ENCODE results near the gene EFNA5. TPM values are rescaled to one million over a fixed set of nuclear protein-coding genes. Genes with fewer than 3 reads are reported as not detected.

EFNA5 gene
- total and polyA plus RNA-seq, 2 of the 8 experiments (the other 6 are each of a cell fraction or from before 2014, with no cell fraction given): 9.6 to 21.8 TPM

DNA sequence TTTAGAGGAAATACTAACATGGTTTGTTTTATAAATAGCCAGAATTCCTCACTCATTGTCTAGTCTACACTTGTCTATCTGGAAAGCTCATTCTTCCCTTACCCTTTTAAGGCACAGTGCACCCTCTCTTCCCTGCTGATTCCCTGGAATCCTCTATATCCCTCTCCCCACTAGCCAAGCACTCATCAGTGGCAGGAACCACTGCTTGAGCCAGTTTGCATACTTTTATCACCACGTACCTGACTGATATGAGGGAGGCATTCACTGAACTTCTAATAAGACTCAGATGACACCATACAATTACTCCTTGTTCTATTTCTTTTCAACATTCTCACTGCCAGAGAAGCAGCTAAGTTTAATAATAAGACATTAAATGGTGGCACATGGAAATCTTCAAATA lies 134.9 kb downstream of the EFNA5 start:
- Histone ChIP-seq H3K4me1 (replicated peaks in 1 of 4; ENCODE audit: control insufficient read depth in 3 of 4, insufficient read depth in 4 of 4, low read length in 3 of 4) (peaks cover 0 to 7% (median 3%) of the 10 kb centered on the region in 4 experiments; a peak in 2 of 7 replicates), H4K20me1 (replicated peaks in 1 of 2; ENCODE audit: control insufficient read depth in 1 of 2, insufficient read depth in 2 of 2, low read length in 2 of 2) (no peaks in the 10 kb centered on the region), H2BK12ac (ENCODE audit: low read depth, low read length) (no peak overlapping the region; the same call in 1 of the 2 replicates), H3K79me1 (ENCODE audit: low read depth, low read length) (no peaks in the 10 kb centered on the region; the same call in 1 of the 2 replicates), H3K14ac (ENCODE audit: insufficient read length) (no peak overlapping the region), H3K18ac (ENCODE audit: extremely low read depth, low read length) (no peak overlapping the region), H3K4ac (replicated peaks; ENCODE audit: insufficient read length, low read depth, low read length) (peak overlapping the region; percentile 59), H3K27ac (ENCODE audit: low read depth, low read length) (no peak overlapping the region), H4K8ac (ENCODE audit: extremely low read depth, insufficient read depth, low read length) (no peak overlapping the region), H2BK5ac (ENCODE audit: low read depth, low read length) (no peak overlapping the region), H3K56ac (replicated peaks; ENCODE audit: insufficient read length, low read depth, low read length) (no peak overlapping the region), H2AK5ac (ENCODE audit: low read depth, low read length) (no peak overlapping the region), H4K5ac (ENCODE audit: insufficient read length, low read depth, low read length) (no peak overlapping the region), H3K23ac (ENCODE audit: insufficient read length) (no peak overlapping the region), H2AFZ (ENCODE audit: low read length) (no peak overlapping the region), H3K9me3 (ENCODE audit: insufficient read depth in 2 of 2, low read depth in 1 of 2, low read length in 1 of 2) (no peaks in the 10 kb centered on the region), H3K4me3 (ENCODE audit: extremely low read depth in 1 of 4, insufficient read depth in 2 of 4, low read depth in 3 of 4, low read length in 4 of 4) (no peak overlapping the region), H3K4me2 (ENCODE audit: insufficient read depth in 1 of 2, low read depth in 2 of 2, low read length in 2 of 2) (no peak overlapping the region), H2BK20ac (ENCODE audit: low read length) (no peak overlapping the region), H2BK15ac (ENCODE audit: low read length) (no peak overlapping the region), H3K36me3 (ENCODE audit: control insufficient read depth in 2 of 4, insufficient read depth in 4 of 4, low read length in 3 of 4) (no peaks in the 10 kb centered on the region), H2BK120ac (replicated peaks; ENCODE audit: low read depth, low read length) (no peak overlapping the region), H3K27me3 (replicated peaks in 1 of 4; ENCODE audit: control insufficient read depth in 3 of 4, extremely low read depth in 1 of 4, insufficient read depth in 3 of 4, low read length in 3 of 4) (no peaks in the 10 kb centered on the region), H3K23me2 (ENCODE audit: low read depth, low read length) (no peaks in the 10 kb centered on the region), H3K9ac (replicated peaks in 1 of 4; ENCODE audit: extremely low read depth in 1 of 4, low read depth in 3 of 4, low read length in 3 of 4) (no peak overlapping the region), H3K79me2 (ENCODE audit: control insufficient read depth in 1 of 2, insufficient read depth in 2 of 2, low read length in 2 of 2) (no peaks in the 10 kb centered on the region), H4K91ac (replicated peaks; ENCODE audit: insufficient read length, low read length) (no peak overlapping the region)
- ChIA-PET CTCF (ENCODE audit: partially characterized antibody) (interaction anchor here (0.8 kb wide), 1 partner anchor 284 kb away, joined by 3 read pairs; no protein-coding TSS in a partner anchor), POLR2A (ENCODE audit: partially characterized antibody) (no interaction called here)
- DNase-seq (ENCODE audit: low read depth in 1 of 2, low spot score in 2 of 2): no peak
- FAIRE-seq: no peak
- WGBS, 2 experiments (ENCODE audit: extremely low coverage in 1 of 2, insufficient coverage in 1 of 2, insufficient read length in 1 of 2, insufficient replicate concordance in 2 of 2, low coverage in 1 of 2, low lambda C conversion rate in 2 of 2, missing lambda C conversion rate in 1 of 2): 79% methylated on average over 1 of the region's 1 CpG; no CpG with 5 or more reads in 1 of the 2 experiments
- TF ChIP-seq FOSL1 (IDR thresholded peaks at IDR 0.05; ENCODE audit: insufficient read depth, low read depth, low read length) (no peak), BCL11A (IDR thresholded peaks at IDR 0.05; ENCODE audit: low read depth in 2 of 2, low read length in 2 of 2) (no peak), RAD21 (IDR thresholded peaks at IDR 0.05 in 1 of 2, conservative IDR thresholded peaks at IDR 0.05 in 1 of 2; ENCODE audit: low read depth in 2 of 2, low read length in 2 of 2) (no peak), SUZ12 (IDR thresholded peaks at IDR 0.05; ENCODE audit: low read length) (no peak), TCF12 (IDR thresholded peaks at IDR 0.05; ENCODE audit: low read depth, low read length) (no peak), CHD2 (IDR thresholded peaks at IDR 0.05; ENCODE audit: low read length) (no peak), NRF1 (IDR thresholded peaks at IDR 0.05; ENCODE audit: low read depth, low read length) (no peak), SRF (IDR thresholded peaks at IDR 0.05; ENCODE audit: low read depth, low read length) (no peak), BRCA1 (IDR thresholded peaks at IDR 0.05; ENCODE audit: low read depth, low read length) (no peak), SIX5 (IDR thresholded peaks at IDR 0.05; ENCODE audit: low read depth, low read length) (no peak), KDM1A (IDR thresholded peaks at IDR 0.05; ENCODE audit: borderline replicate concordance, low read length) (no peak)
- TF ChIP-seq, protein P1, sequence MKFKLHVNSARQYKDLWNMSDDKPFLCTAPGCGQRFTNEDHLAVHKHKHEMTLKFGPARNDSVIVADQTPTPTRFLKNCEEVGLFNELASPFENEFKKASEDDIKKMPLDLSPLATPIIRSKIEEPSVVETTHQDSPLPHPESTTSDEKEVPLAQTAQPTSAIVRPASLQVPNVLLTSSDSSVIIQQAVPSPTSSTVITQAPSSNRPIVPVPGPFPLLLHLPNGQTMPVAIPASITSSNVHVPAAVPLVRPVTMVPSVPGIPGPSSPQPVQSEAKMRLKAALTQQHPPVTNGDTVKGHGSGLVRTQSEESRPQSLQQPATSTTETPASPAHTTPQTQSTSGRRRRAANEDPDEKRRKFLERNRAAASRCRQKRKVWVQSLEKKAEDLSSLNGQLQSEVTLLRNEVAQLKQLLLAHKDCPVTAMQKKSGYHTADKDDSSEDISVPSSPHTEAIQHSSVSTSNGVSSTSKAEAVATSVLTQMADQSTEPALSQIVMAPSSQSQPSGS (IDR thresholded peaks at IDR 0.05; ENCODE audit: low read length): no peak

Measured in H1 (cell line).